ENCODE measurements around the gene NCBP3. TPM values are rescaled to one million over a fixed set of nuclear protein-coding genes. Genes with fewer than 3 reads are reported as not detected.

NCBP3 gene
- total RNA-seq, 1 donor, result 22.9 TPM

- TF ChIP-seq CTCF (IDR thresholded peaks at IDR 0.05; ENCODE audit: insufficient read depth, low read length), result no peak
- DNase-seq (ENCODE audit: low read depth), result no peak
- no peak overlapping the region for H3K4me3 ChIP-seq (ENCODE audit: low read depth, low read length)
Measured at GRCh38 chr17:3753624-3754023, 92.4 kb downstream of the NCBP3 start.

Other genes with a start within 250 kb of the NCBP3 start
- 2.3 and 16.0 TPM in 2 replicates for gene TRPV1, start 236.8 kb downstream of the NCBP3 start, total RNA-seq (ENCODE audit: low replicate concordance)
- 2.9 and 15.0 TPM in 2 replicates for gene SHPK, start 210.0 kb downstream of the NCBP3 start, total RNA-seq (ENCODE audit: low replicate concordance)
- 13.3 and 27.7 TPM in 2 replicates for gene CTNS, start 209.5 kb downstream of the NCBP3 start, total RNA-seq (ENCODE audit: low replicate concordance)
- gene TAX1BP3, start 177.7 kb downstream of the NCBP3 start, total RNA-seq (ENCODE audit: low replicate concordance), result 87.5 and 222 TPM in 2 replicates
- 17.9 TPM in 1 of 2 replicates, not detected in the other for gene EMC6, start 177.4 kb downstream of the NCBP3 start, total RNA-seq (ENCODE audit: low replicate concordance)
- gene P2RX5, start 150.1 kb downstream of the NCBP3 start, total RNA-seq (ENCODE audit: low replicate concordance), result 0.27 and 1.2 TPM in 2 replicates
- gene HASPIN, start 122.3 kb downstream of the NCBP3 start, total RNA-seq (ENCODE audit: low replicate concordance), result 0.49 and 10.5 TPM in 2 replicates
- gene ITGAE, start 45.1 kb downstream of the NCBP3 start, total RNA-seq (ENCODE audit: low replicate concordance), result 19.7 and 37.4 TPM in 2 replicates
- 8.3 and 17.7 TPM in 2 replicates for gene CAMKK1, start 46.8 kb upstream of the NCBP3 start, total RNA-seq (ENCODE audit: low replicate concordance)
- not detected in 2 replicates for gene P2RX1, start 70.2 kb upstream of the NCBP3 start, total RNA-seq (ENCODE audit: low replicate concordance)
- 2.0 and 2.3 TPM in 2 replicates for gene ATP2A3, start 118.2 kb upstream of the NCBP3 start, total RNA-seq (ENCODE audit: low replicate concordance)

All from fibroblast of the aortic adventitia (primary cell).